Right lobe of liver (tissue), 4 donors: ENCODE data around the gene FBXO47.

Experiments used
- CTCF ChIP-seq, 4 donors: fragments of 200-600 bp in 3 of 4; fragments of 450-650 bp in 1 of 4; IDR thresholded peaks; one replicate each; pipeline versions ENCODE4 v1.5.1 to v1.8.0; 2016 to 2022; ENCODE audit warnings: antibody characterized with exemption in 4 of 4, mild to moderate bottlenecking in 2 of 4
- POLR2A ChIP-seq: fragments of 450-650 bp; IDR thresholded peaks from one replicate; pipeline ENCODE4 v1.6.1; 2017; ENCODE audit warnings: antibody characterized with exemption, mild to moderate bottlenecking
- donor health status: DM: no; HTN: no; CAD: no.
- donor health status: DM: no; HTN: no; CAD: no.
- donor health status: DM: no; HTN: yes; CAD: no.

DNA sequence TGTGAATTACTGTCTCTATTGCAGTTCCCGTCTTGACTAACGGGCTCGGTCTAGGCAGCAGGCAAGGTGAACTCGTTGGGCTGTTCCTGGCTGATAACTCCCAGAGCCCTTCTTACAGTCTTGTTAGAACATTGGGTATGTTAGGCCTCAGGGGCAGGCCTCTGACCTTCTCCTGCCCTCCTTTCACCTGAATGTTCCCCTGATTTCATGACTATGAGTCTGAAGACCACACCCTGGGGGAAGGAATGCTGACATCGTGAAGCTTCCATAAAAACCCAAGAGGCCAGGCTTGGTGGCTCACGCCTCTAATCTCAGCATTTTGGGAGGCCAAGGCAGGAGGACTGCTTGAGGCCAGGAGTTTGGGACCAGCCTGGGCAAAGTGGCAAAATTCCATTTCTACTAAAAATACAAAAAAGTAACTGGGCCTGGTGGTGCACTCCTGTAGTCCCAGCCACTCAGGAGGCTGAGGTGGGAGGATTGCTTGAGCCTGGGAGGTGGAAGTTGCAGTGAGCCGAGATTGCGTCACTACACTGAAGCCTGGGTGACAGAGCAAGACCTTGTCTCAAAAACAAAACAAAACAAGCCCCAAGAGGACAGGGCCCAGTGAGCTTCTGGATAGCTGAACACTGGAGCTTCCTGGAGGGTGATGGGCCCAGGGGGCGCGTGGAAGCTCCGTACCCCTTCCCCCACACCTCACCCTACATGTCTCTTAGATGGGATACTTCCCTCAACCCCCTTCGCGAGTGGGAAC, 47.8 kb upstream of the FBXO47 start:
- TF ChIP-seq CTCF (IDR thresholded peaks at IDR 0.05) (no peak), POLR2A (no peak)
